CMK (cell line): ENCODE data around the gene SLC34A3.

Experiments used
- DNase-seq: peaks from one replicate; pipeline ENCODE4 v3.0.0-alpha.2; 2010; ENCODE audit warnings: low read depth

Gene SLC34A3

GRCh38 chr9:137195525-137196220, 35.0 kb upstream of the SLC34A3 start:
- no peak for DNase-seq

GRCh38 chr9:137198051-137198901, 32.4 kb upstream of the SLC34A3 start:
- no peak for DNase-seq

GRCh38 chr9:137198902-137199283, 31.8 kb upstream of the SLC34A3 start:
- DNase-seq, result no peak

GRCh38 chr9:137199411-137200121, 31.1 kb upstream of the SLC34A3 start:
- no peak for DNase-seq

- peak; percentile 99 for DNase-seq
Observed at GRCh38 chr9:137200311-137201204, 30.1 kb upstream of the SLC34A3 start, which contains the start of gene TPRN. TSS of gene TPRN (minus strand) at chr9:137200741. CDS start at chr9:137200711, 30 bp downstream.

GRCh38 chr9:137201205-137201868, 29.4 kb upstream of the SLC34A3 start:
- DNase-seq, result no peak

GRCh38 chr9:137202966-137203365, 27.7 kb upstream of the SLC34A3 start:
- DNase-seq, result no peak

- no peak for DNase-seq
Observed at GRCh38 chr9:137204731-137205125, 26.0 kb upstream of the SLC34A3 start.

GRCh38 chr9:137205126-137206069, 25.3 kb upstream of the SLC34A3 start, which contains the start of the genes NDOR1 and TMEM203:
TSS of gene NDOR1 (plus strand) at chr9:137205700. CDS start at chr9:137205778, 78 bp downstream.
TSS of gene TMEM203 (minus strand) at chr9:137205648. CDS start at chr9:137205414, 234 bp downstream.
- DNase-seq, result peak; percentile 66

- no peak for DNase-seq
Observed at GRCh38 chr9:137206602-137207001, 24.1 kb upstream of the SLC34A3 start.

GRCh38 chr9:137211532-137211931, 19.2 kb upstream of the SLC34A3 start:
- DNase-seq, result no peak

- DNase-seq, result no peak
Observed at GRCh38 chr9:137212520-137212919, 18.2 kb upstream of the SLC34A3 start.

- no peak for DNase-seq
Observed at GRCh38 chr9:137213160-137214060, 17.3 kb upstream of the SLC34A3 start.

GRCh38 chr9:137214620-137215019, 16.1 kb upstream of the SLC34A3 start:
- DNase-seq, result no peak

- no peak for DNase-seq
Observed at GRCh38 chr9:137215196-137215986, 15.3 kb upstream of the SLC34A3 start.

- DNase-seq, result no peak
Observed at GRCh38 chr9:137216188-137216965, 14.3 kb upstream of the SLC34A3 start.
